PC-3 (cell line): Measurements from ENCODE around the gene MEF2C. TPM values are rescaled to one million over a fixed set of nuclear protein-coding genes. Genes with fewer than 3 reads are reported as not detected.
A peak's percentile ranks its signal among the peaks of the same experiment; 100 is the strongest.

Experiments used
- ATAC-seq: fragments of 200-7000 bp; cut with Tn5 transposase; 2 replicates; pipeline ENCODE4 v1.9.1; 2020; ENCODE audit warnings: mild to moderate bottlenecking, moderate library complexity
- BruUV-seq: library from RNA; stranded (reverse); fragments of 400-500 nt; replicated peaks from 2 replicates; lab custom pipeline; 2021; lab: Mats Ljungman, UMichigan
- CTCF ChIA-PET: fragments of 300-600 bp; sonication (Branson Sonifier 250); formaldehyde crosslinking; loops from one replicate; lab custom pipeline; 2022; ENCODE audit warnings: antibody characterized with exemption; lab: Charles Lee
- POLR2A ChIA-PET: fragments of 300-600 bp; sonication (Branson Sonifier 250); formaldehyde crosslinking; loops from one replicate; lab custom pipeline; 2022; ENCODE audit warnings: antibody characterized with exemption; ENCODE audit not compliant: unreplicated experiment; lab: Charles Lee
- DNase-seq: peaks from one replicate; pipeline ENCODE4 v3.0.0-alpha.2; 2015
- H2AFZ ChIP-seq: fragments of 300-600 bp; sonication (generic); 2 replicates; pipeline ENCODE4 v1.6.0; 2016; ENCODE audit warnings: antibody characterized with exemption, low read length
- H3F3A ChIP-seq: fragments of 300-600 bp; sonication (generic); one replicate; pipeline ENCODE4 v1.6.0; 2017; ENCODE audit warnings: antibody characterized with exemption, low read length, control low read depth, mild to moderate bottlenecking; ENCODE audit not compliant: unreplicated experiment
- H3K27ac ChIP-seq: fragments of 300-600 bp; sonication (generic); 2 replicates; pipeline ENCODE4 v1.5.1; 2016; ENCODE audit warnings: mild to moderate bottlenecking, low read length
- H3K27me3 ChIP-seq: fragments of 300-600 bp; sonication (generic); 2 replicates; pipeline ENCODE4 v1.6.1; 2016; ENCODE audit warnings: low read length, mixed read lengths
- H3K36me3 ChIP-seq: fragments of 300-600 bp; sonication (generic); 2 replicates; pipeline ENCODE4 v1.6.1; 2016; ENCODE audit warnings: low read depth, mixed run types, low read length, mixed read lengths
- H3K4me1 ChIP-seq: fragments of 300-600 bp; sonication (generic); 2 replicates; pipeline ENCODE4 v1.5.1; 2016; ENCODE audit warnings: low read length; ENCODE audit not compliant: insufficient read depth
- H3K4me2 ChIP-seq: fragments of 300-600 bp; sonication (generic); 2 replicates; pipeline ENCODE4 v1.6.0; 2016; ENCODE audit warnings: low read length
- H3K4me3 ChIP-seq: fragments of 300-600 bp; sonication (generic); 2 replicates; pipeline ENCODE4 v1.5.1; 2016; ENCODE audit warnings: mild to moderate bottlenecking, low read length, mixed read lengths
- H3K79me2 ChIP-seq: fragments of 300-600 bp; sonication (generic); 2 replicates; pipeline ENCODE4 v1.6.1; 2017; ENCODE audit warnings: low read length, mixed read lengths
- H3K9ac ChIP-seq: fragments of 300-600 bp; sonication (generic); 2 replicates; pipeline ENCODE4 v1.6.0; 2016; ENCODE audit warnings: mild to moderate bottlenecking, low read length
- H3K9me2 ChIP-seq: fragments of 300-600 bp; sonication (generic); replicated peaks from 2 replicates; pipeline ENCODE4 v1.6.1; 2016; ENCODE audit warnings: mixed run types, low read length, mixed read lengths
- H3K9me3 ChIP-seq: fragments of 300-600 bp; sonication (generic); 2 replicates; pipeline ENCODE4 v1.6.1; 2016; ENCODE audit warnings: low read length, mixed read lengths
- H4K20me1 ChIP-seq: fragments of 300-600 bp; sonication (generic); 2 replicates; pipeline ENCODE4 v1.6.1; 2016; ENCODE audit warnings: low read length, mixed read lengths
- CTCF ChIP-seq: fragments of 300-600 bp; sonication (generic); conservative IDR thresholded peaks from 2 replicates; pipeline ENCODE4 v1.5.1; 2017; ENCODE audit warnings: antibody characterized with exemption, low read depth, mild to moderate bottlenecking, low read length
- EZH2 ChIP-seq: fragments of 300-600 bp; sonication (generic); IDR thresholded peaks from one replicate; pipeline ENCODE4 v1.6.1; 2017; ENCODE audit warnings: antibody characterized with exemption, mild to moderate bottlenecking, low read length; ENCODE audit not compliant: unreplicated experiment
- EZH2phosphoT487 ChIP-seq: fragments of 300-600 bp; sonication (generic); IDR thresholded peaks from 2 replicates; pipeline ENCODE4 v1.6.1; 2018; ENCODE audit warnings: mild to moderate bottlenecking, antibody characterized with exemption, low read length, borderline replicate concordance
- intact Hi-C: fragments of 100-400 bp; cut with micrococcal nuclease; formaldehyde crosslinking; loops from 2 replicates; pipeline ENCODE4 v1.9.0; 2023
- total RNA-seq: library from RNA; depleted of rRNA; stranded (reverse); fragments of >200 nt; gene quantifications from 2 replicates; pipeline ENCODE4 v1.2.3, GENCODE V29; 2014

The MEF2C gene
- total RNA-seq, 1 experiment from 2014 or later: 8.0 TPM

GRCh38 chr5:88690409-88691229 lies 192.4 kb downstream of the MEF2C start:
- Histone ChIP-seq H3K27me3 (peaks cover 41% of the 10 kb centered on the region), H3F3A (no peaks in the 10 kb centered on the region), H3K4me2 (peak overlapping the region; percentile 93), H2AFZ (peak overlapping the region; percentile 85), H3K79me2 (no peaks in the 10 kb centered on the region), H3K36me3 (no peaks in the 10 kb centered on the region), H3K4me1 (peaks cover 16% of the 10 kb centered on the region; the same call in 1 of the 2 replicates), H3K9me3 (no peaks in the 10 kb centered on the region), H3K4me3 (peak overlapping the region; percentile 70), H3K9me2 (no peaks in the 10 kb centered on the region), H3K9ac (peak overlapping the region; percentile 9; the same call in 1 of the 2 replicates), H3K27ac (no peak overlapping the region), H4K20me1 (no peaks in the 10 kb centered on the region)
- TF ChIP-seq CTCF (peak; percentile 97), EZH2 (no peak)
- no TSS peak for BruUV-seq
- DNase-seq (peak; percentile 66), ATAC-seq (peak; percentile 75)
- ChIA-PET POLR2A (no interaction called here), CTCF (interaction anchor here (0.5 to 2.5 kb wide), 8 partner anchors 24 to 1149 kb away, joined by 3 to 13 read pairs (median 7); no protein-coding TSS in a partner anchor)
- intact Hi-C loops: loop anchor here (1.0 to 10.0 kb wide), 5 partner anchors 34 to 1266 kb away; no protein-coding TSS in a partner anchor

GRCh38 chr5:88689668-88690408 lies 193.1 kb downstream of the MEF2C start:
- peaks cover 16% of the 10 kb centered on the region; the same call in 1 of the 2 replicates for H3K4me1 ChIP-seq
- no peaks in the 10 kb centered on the region for H3K9me3 ChIP-seq
- ATAC-seq (no peak), DNase-seq (no peak)
- H3K9me2 ChIP-seq: no peaks in the 10 kb centered on the region
- CTCF ChIA-PET: interaction anchor here (0.8 to 2.5 kb wide), 3 partner anchors 34 to 908 kb away, joined by 4 to 13 read pairs (median 13); no protein-coding TSS in a partner anchor
- TF ChIP-seq EZH2phosphoT487: no peak
- TF ChIP-seq EZH2: no peak
- TF ChIP-seq CTCF: no peak
- H2AFZ ChIP-seq: peak overlapping the region; percentile 85; the same call in 1 of the 2 replicates
- peak overlapping the region; percentile 70; the same call in 1 of the 2 replicates for H3K4me3 ChIP-seq
- peaks cover 41% of the 10 kb centered on the region for H3K27me3 ChIP-seq
- no TSS peak for BruUV-seq
- H3K36me3 ChIP-seq: no peaks in the 10 kb centered on the region
- H3K27ac ChIP-seq: no peak overlapping the region
- no peaks in the 10 kb centered on the region for H3F3A ChIP-seq
- H3K79me2 ChIP-seq: no peaks in the 10 kb centered on the region
- H3K9ac ChIP-seq: no peak overlapping the region
- intact Hi-C loops: loop anchor here (1.0 to 10.0 kb wide), 4 partner anchors 549 to 1265 kb away; no protein-coding TSS in a partner anchor
- H4K20me1 ChIP-seq: no peaks in the 10 kb centered on the region
- H3K4me2 ChIP-seq: peak overlapping the region; percentile 93
- POLR2A ChIA-PET: no interaction called here
